ENCODE data around the gene ARFGAP2. TPM values are rescaled to one million over a fixed set of nuclear protein-coding genes. Genes with fewer than 3 reads are reported as not detected.

ARFGAP2 gene
- total RNA-seq, 4 donors from 2014 or later = 144 to 225 (median 163) TPM

- Histone ChIP-seq H3K27me3 (no peaks in the 10 kb centered on the region), H3K27ac (no peak overlapping the region), H3K9me3 (no peaks in the 10 kb centered on the region), H3K36me3 (peaks cover 0 to 2% (median 0%) of the 10 kb centered on the region in 3 donors), H3K4me3 (no peak overlapping the region), H3K4me1 (no peaks in the 10 kb centered on the region)
- no peak for DNase-seq
- TF ChIP-seq CTCF (IDR thresholded peaks at IDR 0.05) (no peak), POLR2A (IDR thresholded peaks at IDR 0.05) (no peak)
Observed at GRCh38 chr11:47132490-47132889, 44.2 kb downstream of the ARFGAP2 start.

GRCh38 chr11:47131136-47131535 is 45.5 kb downstream of the ARFGAP2 start:
- H3K4me1 ChIP-seq = no peaks in the 10 kb centered on the region

GRCh38 chr11:47130543-47130942 is 46.1 kb downstream of the ARFGAP2 start:
- Histone ChIP-seq H3K27me3 (no peaks in the 10 kb centered on the region), H3K27ac (no peak overlapping the region), H3K4me1 (no peaks in the 10 kb centered on the region), H3K9me3 (no peaks in the 10 kb centered on the region), H3K4me3 (no peak overlapping the region), H3K36me3 (no peaks in the 10 kb centered on the region)
- no peak for TF ChIP-seq POLR2A (IDR thresholded peaks at IDR 0.05)
- no peak for TF ChIP-seq CTCF (IDR thresholded peaks at IDR 0.05)
- no peak for DNase-seq

More at GRCh38 chr11:47131136-47131535, 45.5 kb downstream of the ARFGAP2 start:
- TF ChIP-seq POLR2A (IDR thresholded peaks at IDR 0.05) (no peak), CTCF (IDR thresholded peaks at IDR 0.05) (no peak)
- no peaks in the 10 kb centered on the region for H3K9me3 ChIP-seq
- H3K27me3 ChIP-seq = no peaks in the 10 kb centered on the region
- no peak overlapping the region for H3K27ac ChIP-seq
- H3K36me3 ChIP-seq = no peaks in the 10 kb centered on the region
- no peak for DNase-seq
- no peak overlapping the region for H3K4me3 ChIP-seq

GRCh38 chr11:47127213-47127612 is 49.5 kb downstream of the ARFGAP2 start:
- TF ChIP-seq POLR2A (IDR thresholded peaks at IDR 0.05) (no peak), CTCF (IDR thresholded peaks at IDR 0.05) (no peak)
- no peak for DNase-seq
- H3K27ac ChIP-seq = no peak overlapping the region

GRCh38 chr11:47125083-47125482 is 51.6 kb downstream of the ARFGAP2 start:
- DNase-seq = no peak
- Histone ChIP-seq H3K36me3 (no peaks in the 10 kb centered on the region), H3K9me3 (no peaks in the 10 kb centered on the region), H3K4me3 (no peak overlapping the region), H3K27ac (no peak overlapping the region), H3K27me3 (no peaks in the 10 kb centered on the region), H3K4me1 (no peaks in the 10 kb centered on the region)
- no peak for TF ChIP-seq POLR2A (IDR thresholded peaks at IDR 0.05)
- no peak for TF ChIP-seq CTCF (IDR thresholded peaks at IDR 0.05)

More at GRCh38 chr11:47127213-47127612, 49.5 kb downstream of the ARFGAP2 start:
- Histone ChIP-seq H3K27me3 (no peaks in the 10 kb centered on the region), H3K36me3 (no peaks in the 10 kb centered on the region), H3K4me1 (no peaks in the 10 kb centered on the region), H3K9me3 (no peaks in the 10 kb centered on the region), H3K4me3 (no peak overlapping the region)

- H3K9me3 ChIP-seq = no peaks in the 10 kb centered on the region
- no peaks in the 10 kb centered on the region for H3K27me3 ChIP-seq
- no peaks in the 10 kb centered on the region for H3K36me3 ChIP-seq
- TF ChIP-seq CTCF (IDR thresholded peaks at IDR 0.05) = no peak
- no peak for TF ChIP-seq POLR2A (IDR thresholded peaks at IDR 0.05)
- H3K4me1 ChIP-seq = no peaks in the 10 kb centered on the region
- no peak for DNase-seq
- no peak overlapping the region for H3K4me3 ChIP-seq
- no peak overlapping the region for H3K27ac ChIP-seq
Observed at GRCh38 chr11:47124675-47125074, 52.0 kb downstream of the ARFGAP2 start.
